GM19043 (cell line): Measurements from ENCODE around the gene NELFB.
A peak's percentile ranks its signal among the peaks of the same experiment; 100 is the strongest.
"Not testable (repeated sequence)": the region's sequence is repeated elsewhere in the genome, so short reads cannot be mapped to it uniquely, and the experiment has no call there.

Experiments used
- ATAC-seq: cut with Tn5 transposase; IDR thresholded peaks from one replicate; pipeline ENCODE4 v1.9.1; 2021; ENCODE audit warnings: low read depth; ENCODE audit not compliant: unreplicated experiment

NELFB gene

GRCh38 chr9:137245450-137246421, 9.4 kb upstream of the NELFB start:
- ATAC-seq, result no peak

- no peak for ATAC-seq
These were observed 7.8 kb upstream of the NELFB start for GRCh38 chr9:137247135-137247915.

GRCh38 chr9:137247916-137248175, 7.3 kb upstream of the NELFB start:
- ATAC-seq, result no peak

- no peak for ATAC-seq
These were observed 4.6 kb upstream of the NELFB start for GRCh38 chr9:137250329-137251193.

- ATAC-seq, result no peak
These were observed 4.0 kb upstream of the NELFB start, which contains the start of gene STPG3 for GRCh38 chr9:137251194-137251461. Gene STPG3 (plus strand): TSS chr9:137251286. CDS start chr9:137251287, 1 bp downstream.

GRCh38 chr9:137251490-137252268, 3.4 kb upstream of the NELFB start:
- no peak for ATAC-seq

GRCh38 chr9:137252555-137253506, 2.3 kb upstream of the NELFB start:
- no peak for ATAC-seq

GRCh38 chr9:137253717-137254623, 1.2 kb upstream of the NELFB start:
- no peak for ATAC-seq

GRCh38 chr9:137255448-137256114, 454 bp downstream of the NELFB start:
- peak; percentile 5 for ATAC-seq

- no peak for ATAC-seq
These were observed 1.2 kb downstream of the NELFB start for GRCh38 chr9:137256362-137256761.

GRCh38 chr9:137256856-137257255, 1.7 kb downstream of the NELFB start:
- no peak for ATAC-seq

- not testable (repeated sequence) for ATAC-seq
These were observed 7.2 kb downstream of the NELFB start for GRCh38 chr9:137262173-137262908.

- no peak for ATAC-seq
These were observed 7.8 kb downstream of the NELFB start for GRCh38 chr9:137262909-137263285.

- no peak for ATAC-seq
These were observed 8.4 kb downstream of the NELFB start for GRCh38 chr9:137263506-137263905.

- no peak for ATAC-seq
These were observed 8.9 kb downstream of the NELFB start for GRCh38 chr9:137264067-137264466.

GRCh38 chr9:137265496-137266161, 10.5 kb downstream of the NELFB start:
- ATAC-seq, result no peak
